Stimulated activated naive CD8-positive, alpha-beta T cell treated with anti-CD3 and anti-CD28 coated beads, Interleukin-15, Interleukin-2, amounts not matched to agents 100 ng/mL and 50 ng/mL, for 24 hours (primary cell): ENCODE data around the gene URB1.

Experiments used
- H3K27ac Mint-ChIP-seq: one replicate; pipeline ENCODE4 v1.8.0; 2021; ENCODE audit warnings: mild to moderate bottlenecking, mixed read lengths
- H3K27me3 Mint-ChIP-seq: one replicate; pipeline ENCODE4 v1.8.0; 2021; ENCODE audit warnings: mixed read lengths
- H3K36me3 Mint-ChIP-seq: one replicate; pipeline ENCODE4 v1.8.0; 2021; ENCODE audit warnings: low read depth, mixed read lengths
- H3K4me1 Mint-ChIP-seq: one replicate; pipeline ENCODE4 v1.8.0; 2021; ENCODE audit warnings: low read depth, mixed read lengths
- H3K4me3 Mint-ChIP-seq: one replicate; pipeline ENCODE4 v1.8.0; 2021; ENCODE audit warnings: mild to moderate bottlenecking, mixed read lengths
- H3K9me3 Mint-ChIP-seq: one replicate; pipeline ENCODE4 v1.8.0; 2021; ENCODE audit warnings: mixed read lengths

The URB1 gene

DNA sequence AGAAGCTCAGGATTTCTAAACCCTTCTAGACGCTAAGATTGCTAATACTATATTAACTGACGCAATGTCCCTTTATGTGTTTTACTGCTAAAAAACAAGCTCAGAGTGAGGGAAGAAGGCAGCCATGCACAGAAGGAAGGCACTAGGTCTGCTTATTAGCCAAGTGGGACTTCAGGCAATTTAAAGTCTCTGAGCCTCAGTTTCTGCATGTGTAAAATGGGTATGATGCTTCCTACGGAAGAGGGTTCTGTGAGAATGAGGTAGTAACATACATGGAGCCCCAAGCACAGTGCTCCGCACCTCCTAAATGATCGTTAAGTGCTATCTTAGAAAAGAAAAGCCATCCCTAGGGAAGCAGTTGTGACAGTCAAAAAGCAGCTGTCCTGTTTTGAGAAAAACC, 130.9 kb downstream of the URB1 start:
- no peak overlapping the region for H3K27ac Mint-ChIP-seq
- H3K9me3 Mint-ChIP-seq, result no peaks in the 10 kb centered on the region
- no peak overlapping the region for H3K4me3 Mint-ChIP-seq
- H3K4me1 Mint-ChIP-seq, result no peaks in the 10 kb centered on the region
- peaks cover 7% of the 10 kb centered on the region for H3K36me3 Mint-ChIP-seq
- no peaks in the 10 kb centered on the region for H3K27me3 Mint-ChIP-seq
